GM12873 (cell line): ENCODE data around the gene ZSWIM9.

Experiments
- CTCF ChIP-seq: IDR thresholded peaks from 2 replicates; pipeline ENCODE4 v1.5.1; 2012; ENCODE audit warnings: low read depth, mild to moderate bottlenecking, moderate library complexity, low read length, control low read depth; ENCODE audit not compliant: insufficient read depth; ENCODE audit errors: missing control alignments

Gene ZSWIM9

GRCh38 chr19:48154003-48154402 is 16.5 kb upstream of the ZSWIM9 start:
- no peak for TF ChIP-seq CTCF

- no peak for TF ChIP-seq CTCF
These were observed 12.2 kb upstream of the ZSWIM9 start for GRCh38 chr19:48158210-48158790.

- no peak for TF ChIP-seq CTCF
These were observed 1.8 kb upstream of the ZSWIM9 start for GRCh38 chr19:48168689-48169088.

GRCh38 chr19:48169578-48169938 is 922 bp upstream of the ZSWIM9 start:
- TF ChIP-seq CTCF = no peak

GRCh38 chr19:48170817-48171347 is 402 bp downstream of the ZSWIM9 start:
- TF ChIP-seq CTCF = no peak

- TF ChIP-seq CTCF = no peak
These were observed 1.2 kb downstream of the ZSWIM9 start for GRCh38 chr19:48171710-48172109.

- TF ChIP-seq CTCF = no peak
These were observed 4.1 kb downstream of the ZSWIM9 start for GRCh38 chr19:48174445-48175030.

GRCh38 chr19:48175578-48175977 is 5.1 kb downstream of the ZSWIM9 start:
- TF ChIP-seq CTCF = no peak
